Measurements from ENCODE around the gene ADAM10. TPM values are rescaled to one million over a fixed set of nuclear protein-coding genes. Genes with fewer than 3 reads are reported as not detected.
"Not testable (repeated sequence)": the region's sequence is repeated elsewhere in the genome, so short reads cannot be mapped to it uniquely, and the experiment has no call there.

The ADAM10 gene
- total RNA-seq, 1 donor from 2014 or later, result 87.7 TPM

DNA sequence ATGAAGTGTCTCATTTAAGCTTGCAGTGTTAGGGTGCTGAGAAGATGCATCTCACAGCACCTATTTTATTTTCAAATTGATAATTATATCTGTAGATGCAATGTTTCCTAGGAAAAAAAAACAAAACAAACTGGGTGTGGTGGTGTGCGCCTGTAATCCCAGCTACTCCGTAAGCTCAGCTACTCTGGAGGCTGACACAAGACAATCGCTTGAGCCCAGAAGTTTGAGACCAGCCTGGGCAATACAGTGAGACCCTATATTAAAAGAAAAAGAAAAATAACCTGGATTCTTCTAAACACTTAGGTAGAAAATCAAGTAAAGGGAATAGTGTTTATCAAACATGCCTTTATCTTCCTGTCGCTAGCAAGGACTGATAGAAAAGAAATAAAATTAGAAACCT is 23.5 kb upstream of the ADAM10 start:
- Mint-ChIP-seq H3K36me3 (ENCODE audit: low read depth) (peaks cover 3% of the 10 kb centered on the region), H3K27me3 (no peaks in the 10 kb centered on the region), H3K4me3 (peak overlapping the region; percentile 93), H3K4me1 (peaks cover 12% of the 10 kb centered on the region), H3K9me3 (no peaks in the 10 kb centered on the region), H3K27ac (no peak overlapping the region)
- no peak for TF ChIP-seq CTCF (IDR thresholded peaks at IDR 0.05)
- ATAC-seq (ENCODE audit: low read depth) (no peak), DNase-seq (no peak)
- ChIA-PET POLR2A (no interaction called here), CTCF (no interaction called here)
- intact Hi-C loops (cut with micrococcal nuclease), result loop anchor here (10.0 kb wide), 2 partner anchors 642 to 882 kb away; partner anchors contain the start of gene GTF2A2

DNA sequence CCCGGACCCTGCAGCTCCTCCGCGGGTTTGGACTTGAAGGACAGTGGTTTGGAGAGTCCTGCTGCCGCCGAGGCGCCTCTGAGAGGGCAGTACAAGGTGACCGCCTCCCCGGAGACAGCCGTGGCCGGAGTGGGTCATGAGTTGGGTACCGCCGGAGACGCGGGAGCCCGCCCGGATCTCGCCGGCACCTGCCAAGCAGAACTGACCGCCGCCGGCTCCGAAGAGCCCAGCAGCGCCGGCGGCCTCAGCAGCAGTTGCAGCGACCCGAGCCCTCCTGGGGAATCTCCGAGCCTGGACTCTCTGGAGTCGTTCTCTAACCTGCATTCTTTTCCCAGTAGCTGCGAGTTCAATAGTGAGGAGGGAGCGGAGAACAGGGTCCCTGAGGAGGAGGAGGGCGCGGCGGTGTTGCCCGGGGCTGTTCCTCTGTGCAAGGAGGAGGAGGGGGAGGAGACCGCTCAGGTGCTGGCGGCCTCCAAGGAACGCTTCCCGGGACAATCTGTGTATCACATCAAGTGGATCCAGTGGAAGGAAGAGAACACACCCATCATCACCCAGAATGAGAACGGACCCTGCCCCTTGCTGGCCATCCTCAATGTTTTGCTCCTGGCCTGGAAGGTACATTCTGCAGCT is 22.2 kb upstream of the ADAM10 start:
- DNase-seq, result no peak
- peak overlapping the region; percentile 93 for H3K4me3 Mint-ChIP-seq
- H3K9me3 Mint-ChIP-seq, result no peaks in the 10 kb centered on the region
- H3K27ac Mint-ChIP-seq, result peak overlapping the region; percentile 96
- ATAC-seq (ENCODE audit: low read depth), result no peak
- CTCF ChIA-PET, result interaction anchor here (0.7 to 2.7 kb wide), 7 partner anchors 12 to 81 kb away, joined by 3 to 19 read pairs (median 5); partner anchors contain the start of gene ADAM10
- H3K4me1 Mint-ChIP-seq, result peaks cover 6% of the 10 kb centered on the region
- intact Hi-C loops (cut with micrococcal nuclease), result loop anchor here (1.0 to 10.0 kb wide), 9 partner anchors 21 to 918 kb away; partner anchors contain the start of genes BNIP2, GTF2A2 and SLTM
- peaks cover 3% of the 10 kb centered on the region for H3K36me3 Mint-ChIP-seq (ENCODE audit: low read depth)
- H3K27me3 Mint-ChIP-seq, result no peaks in the 10 kb centered on the region
- POLR2A ChIA-PET, result interaction anchor here (0.6 to 2.8 kb wide), 11 partner anchors 11 to 919 kb away, joined by 3 to 78 read pairs (median 5); partner anchors contain the start of genes ADAM10 and SLTM
- TF ChIP-seq CTCF (IDR thresholded peaks at IDR 0.05), result no peak

GRCh38 chr15:58770857-58771620 is 21.5 kb upstream of the ADAM10 start, which contains the start of gene MINDY2:
Gene MINDY2 (plus strand): TSS chr15:58771302. CDS start chr15:58771396, 94 bp downstream.
- ATAC-seq (ENCODE audit: low read depth) (peak; percentile 94), DNase-seq (peak; percentile 89)
- CTCF ChIA-PET, result interaction anchor here (0.7 to 2.7 kb wide), 13 partner anchors 11 to 914 kb away, joined by 3 to 19 read pairs (median 3); partner anchors contain the start of gene ADAM10
- Mint-ChIP-seq H3K36me3 (ENCODE audit: low read depth) (peaks cover 3% of the 10 kb centered on the region), H3K27me3 (no peaks in the 10 kb centered on the region), H3K9me3 (no peaks in the 10 kb centered on the region), H3K4me1 (peaks cover 6% of the 10 kb centered on the region), H3K4me3 (peak within 1 kb of the TSS; percentile 93), H3K27ac (peak within 1 kb of the TSS; percentile 96)
- TF ChIP-seq CTCF (IDR thresholded peaks at IDR 0.05), result no peak
- POLR2A ChIA-PET, result interaction anchor here (0.5 to 2.8 kb wide), 19 partner anchors 10 to 919 kb away, joined by 3 to 78 read pairs (median 4); partner anchors contain the start of genes ADAM10 and SLTM
- intact Hi-C loops (cut with micrococcal nuclease), result loop anchor here (1.0 to 10.0 kb wide), 9 partner anchors 21 to 918 kb away; partner anchors contain the start of genes BNIP2, GTF2A2 and SLTM

GRCh38 chr15:58770519-58770856 is 21.0 kb upstream of the ADAM10 start:
- POLR2A ChIA-PET, result interaction anchor here (0.5 to 2.8 kb wide), 20 partner anchors 9 to 920 kb away, joined by 3 to 78 read pairs (median 4); partner anchors contain the start of genes ADAM10 and SLTM
- Mint-ChIP-seq H3K27me3 (no peaks in the 10 kb centered on the region), H3K27ac (peak overlapping the region; percentile 96), H3K4me3 (peak overlapping the region; percentile 93), H3K36me3 (ENCODE audit: low read depth) (peaks cover 3% of the 10 kb centered on the region), H3K9me3 (no peaks in the 10 kb centered on the region), H3K4me1 (peaks cover 6% of the 10 kb centered on the region)
- intact Hi-C loops (cut with micrococcal nuclease), result loop anchor here (2.0 to 10.0 kb wide), 4 partner anchors 46 to 884 kb away; partner anchors contain the start of gene GTF2A2
- no peak for DNase-seq
- CTCF ChIA-PET, result interaction anchor here (0.8 to 2.7 kb wide), 12 partner anchors 10 to 915 kb away, joined by 3 to 19 read pairs (median 4); partner anchors contain the start of gene ADAM10
- no peak for TF ChIP-seq CTCF (IDR thresholded peaks at IDR 0.05)
- peak; percentile 36 for ATAC-seq (ENCODE audit: low read depth)

DNA sequence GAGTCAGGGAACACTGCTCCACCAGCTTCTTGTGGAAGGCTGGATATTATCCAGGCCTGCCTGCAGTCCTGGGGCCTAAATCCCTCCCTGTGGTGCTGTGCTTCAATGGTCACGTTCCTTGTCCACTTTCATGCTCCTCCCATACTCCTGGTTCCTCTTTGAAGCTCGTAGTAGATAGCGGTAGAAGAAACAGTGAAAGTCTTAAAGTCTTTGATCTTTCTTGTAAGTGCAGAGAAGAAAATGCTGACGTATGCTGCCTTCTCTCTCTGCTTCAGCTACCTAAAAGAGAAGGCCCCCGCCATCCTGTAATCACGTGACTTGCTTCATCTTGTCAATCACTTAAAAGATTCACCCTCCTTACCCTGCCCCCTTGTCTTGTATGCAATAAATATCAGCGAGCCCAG is 19.1 kb upstream of the ADAM10 start:
- H3K36me3 Mint-ChIP-seq (ENCODE audit: low read depth); ATAC-seq (ENCODE audit: low read depth); H3K4me1 Mint-ChIP-seq; H3K27ac Mint-ChIP-seq; DNase-seq; H3K27me3 Mint-ChIP-seq; H3K9me3 Mint-ChIP-seq; intact Hi-C loops (cut with micrococcal nuclease); H3K4me3 Mint-ChIP-seq: not testable (repeated sequence)
- ChIA-PET POLR2A (interaction anchor here (0.7 kb wide), 1 partner anchor 13 kb away, joined by 3 read pairs; no protein-coding TSS in a partner anchor), CTCF (interaction anchor here (1.1 kb wide), 1 partner anchor 19 kb away, joined by 3 read pairs; no protein-coding TSS in a partner anchor)
